HUES6 (cell line): Measurements from ENCODE around the gene VPS37C.
"Not testable (repeated sequence)": the region's sequence is repeated elsewhere in the genome, so short reads cannot be mapped to it uniquely, and the experiment has no call there.

ENCODE experiments used
- H3K27ac ChIP-seq: 2 replicates; pipeline ENCODE4 v1.7.0; 2013; ENCODE audit warnings: low read depth, mild to moderate bottlenecking, low read length, inconsistent platforms
- H3K27me3 ChIP-seq: 2 replicates; pipeline ENCODE4 v1.6.1; 2013; ENCODE audit warnings: low read length; ENCODE audit not compliant: control insufficient read depth, insufficient read depth
- H3K36me3 ChIP-seq: 2 replicates; pipeline ENCODE4 v1.6.1; 2013; ENCODE audit warnings: low read length; ENCODE audit not compliant: control insufficient read depth, insufficient read depth
- H3K4me1 ChIP-seq: 2 replicates; pipeline ENCODE4 v1.6.1; 2013; ENCODE audit warnings: low read length; ENCODE audit not compliant: control insufficient read depth, insufficient read depth
- H3K4me3 ChIP-seq: 2 replicates; pipeline ENCODE4 v1.5.1; 2013; ENCODE audit warnings: low read depth, low read length
- H3K9ac ChIP-seq: one replicate; pipeline ENCODE4 v1.6.1; 2013; ENCODE audit warnings: mild to moderate bottlenecking, low read length
- H3K9me3 ChIP-seq: 2 replicates; pipeline ENCODE4 v1.6.1; 2013; ENCODE audit warnings: low read depth, low read length; ENCODE audit not compliant: control insufficient read depth, insufficient read depth

The VPS37C gene

DNA sequence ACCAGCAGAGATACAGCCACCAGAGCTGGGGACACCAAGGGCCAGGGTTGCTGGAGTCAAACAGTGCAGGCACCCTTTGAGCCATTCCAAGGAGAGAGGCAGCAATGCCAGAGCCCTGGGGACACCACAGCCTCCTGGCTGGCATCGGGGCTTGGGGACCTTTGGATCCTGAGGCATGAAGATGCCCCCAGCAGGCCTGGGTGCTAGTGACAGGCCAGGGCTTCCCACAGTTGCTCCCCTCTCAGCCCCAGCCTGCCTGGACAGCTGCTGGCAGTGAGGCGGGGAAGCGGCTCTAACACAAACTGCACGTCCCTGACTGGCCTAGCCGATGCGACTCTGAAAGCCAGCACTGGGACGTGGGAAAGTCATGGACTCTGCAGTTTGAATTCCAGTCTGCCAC lies 56.3 kb downstream of the VPS37C start:
- H3K36me3 ChIP-seq, result no peaks in the 10 kb centered on the region
- no peak overlapping the region for H3K4me3 ChIP-seq
- H3K9ac ChIP-seq, result no peak overlapping the region
- H3K27me3 ChIP-seq, result no peaks in the 10 kb centered on the region
- no peak overlapping the region for H3K27ac ChIP-seq
- H3K4me1 ChIP-seq, result no peaks in the 10 kb centered on the region
- peaks cover 5% of the 10 kb centered on the region; the same call in 1 of the 2 replicates for H3K9me3 ChIP-seq

DNA sequence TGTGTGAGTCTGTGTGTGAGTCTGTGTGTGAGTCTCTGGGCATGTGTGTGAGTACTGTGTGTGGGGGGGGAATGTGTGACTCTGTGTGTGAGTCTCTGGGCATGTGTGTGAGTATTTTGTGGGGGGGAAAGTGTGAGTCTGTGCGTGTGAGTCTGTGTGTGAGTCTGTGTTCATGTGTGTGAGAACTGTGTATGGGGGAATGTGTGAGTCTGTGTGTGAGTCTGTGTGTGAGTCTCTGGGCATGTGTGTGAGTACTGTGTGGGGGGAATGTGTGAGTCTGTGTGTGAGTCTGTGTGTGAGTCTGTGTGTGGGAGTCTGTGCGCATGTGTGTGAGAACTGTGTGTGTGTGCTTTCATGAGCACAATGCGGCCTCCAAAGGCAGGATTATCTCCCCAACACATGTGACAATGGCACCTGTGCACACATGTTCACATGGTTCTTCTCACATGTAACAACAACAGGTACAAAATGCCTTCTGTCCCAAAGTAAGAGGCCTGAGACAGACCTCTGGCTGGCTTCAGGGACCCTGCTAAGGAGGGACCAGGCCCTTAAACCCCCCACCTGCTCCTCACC lies 57.3 kb downstream of the VPS37C start:
- Histone ChIP-seq H3K4me3 (no peak overlapping the region), H3K4me1 (no peaks in the 10 kb centered on the region), H3K9ac (no peak overlapping the region), H3K27me3 (no peaks in the 10 kb centered on the region), H3K27ac (no peak overlapping the region), H3K9me3 (peaks cover 15% of the 10 kb centered on the region; the same call in 1 of the 2 replicates), H3K36me3 (no peaks in the 10 kb centered on the region)

DNA sequence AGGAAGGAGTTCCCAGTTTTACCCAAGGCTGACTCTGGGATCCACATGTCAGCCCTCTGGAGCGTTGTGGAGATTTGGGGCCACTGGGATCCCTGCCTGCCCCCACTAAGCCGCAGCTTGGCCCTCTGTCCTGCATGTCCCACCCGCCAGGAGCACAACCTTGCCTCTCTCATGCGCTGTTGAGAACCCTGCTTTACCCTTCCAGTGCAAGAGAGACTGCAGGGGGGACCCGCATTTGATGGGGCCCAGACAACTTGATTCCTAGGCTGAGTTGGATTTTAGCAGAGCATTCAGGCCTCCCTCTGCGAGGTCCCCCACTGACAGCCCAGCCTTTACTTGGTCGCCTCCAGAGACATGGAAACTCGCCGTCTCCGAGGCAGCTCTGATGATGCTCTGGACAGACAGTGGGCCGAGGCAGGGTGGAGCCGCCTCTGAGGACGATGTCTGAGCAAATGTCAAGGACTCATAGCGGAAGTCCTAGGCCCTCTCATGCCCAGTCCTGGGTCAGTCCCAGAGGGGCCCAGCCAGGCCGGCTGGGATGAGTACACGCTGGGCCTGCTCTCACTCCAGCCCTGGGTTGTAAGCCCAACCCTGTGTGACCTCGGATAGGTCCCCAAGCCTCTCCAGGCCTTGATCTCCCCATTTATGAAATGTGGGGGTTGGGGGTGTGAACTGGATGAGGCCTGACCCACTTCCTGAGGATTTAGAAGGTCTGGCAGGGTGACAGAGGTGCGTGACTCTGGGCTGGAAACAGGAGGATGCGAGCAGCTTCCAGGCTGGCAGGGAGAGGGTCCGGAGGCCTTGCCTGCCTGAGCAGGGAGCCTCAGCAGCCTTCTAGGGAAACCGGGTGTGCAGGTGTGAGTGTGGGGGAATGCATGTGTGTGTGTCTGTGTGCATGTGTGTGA lies 58.3 kb downstream of the VPS37C start:
- H3K27ac ChIP-seq, result no peak overlapping the region
- H3K4me3 ChIP-seq, result no peak overlapping the region
- H3K9me3 ChIP-seq, result peaks cover 15% of the 10 kb centered on the region; the same call in 1 of the 2 replicates
- H3K27me3 ChIP-seq, result no peaks in the 10 kb centered on the region
- no peak overlapping the region for H3K9ac ChIP-seq
- no peaks in the 10 kb centered on the region for H3K36me3 ChIP-seq
- no peaks in the 10 kb centered on the region for H3K4me1 ChIP-seq

DNA sequence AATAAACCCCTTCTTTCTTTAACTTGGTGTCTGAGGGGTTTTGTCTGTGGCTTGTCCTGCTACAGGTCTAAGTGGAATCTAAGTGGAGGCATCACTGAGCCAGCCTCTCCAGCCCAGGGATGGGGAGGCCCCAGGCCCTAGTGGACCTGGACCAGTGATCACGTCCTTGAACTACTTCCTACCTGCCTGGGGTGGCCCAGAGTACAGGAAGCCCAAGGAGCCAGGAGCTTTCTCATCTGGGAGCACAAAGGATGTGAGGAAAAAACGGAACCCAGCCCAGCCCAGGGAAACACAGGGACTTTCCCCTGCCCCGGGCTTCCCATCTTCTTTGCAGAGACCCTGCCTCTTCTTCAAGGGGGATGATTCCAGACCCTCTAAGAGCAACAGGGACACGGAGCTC lies 62.4 kb downstream of the VPS37C start:
- Histone ChIP-seq H3K36me3 (no peaks in the 10 kb centered on the region), H3K27me3 (no peaks in the 10 kb centered on the region), H3K27ac (no peak overlapping the region), H3K9ac (no peak overlapping the region), H3K9me3 (peaks cover 24% of the 10 kb centered on the region), H3K4me1 (no peaks in the 10 kb centered on the region), H3K4me3 (no peak overlapping the region)

DNA sequence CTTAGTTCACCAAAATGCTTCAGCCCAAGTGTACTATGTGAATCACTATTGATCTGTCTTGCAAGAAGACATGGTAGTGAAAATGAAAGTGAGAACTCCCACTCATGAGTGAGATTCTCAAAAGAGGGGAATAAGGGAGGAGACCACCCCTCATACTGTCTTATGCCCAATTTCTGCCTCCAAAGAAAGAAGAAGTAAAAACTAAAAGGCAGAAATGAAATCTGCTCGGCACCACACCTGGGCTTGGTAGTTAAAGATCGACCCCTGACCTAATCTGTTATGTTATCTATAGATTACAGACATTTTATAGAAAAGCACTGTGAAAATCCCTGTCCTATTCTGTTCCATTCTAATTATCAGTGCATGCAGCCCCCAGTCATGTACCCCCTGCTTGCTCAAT lies 63.0 kb downstream of the VPS37C start:
- not testable (repeated sequence) for H3K27me3 ChIP-seq, H3K27ac ChIP-seq, H3K4me3 ChIP-seq, H3K36me3 ChIP-seq, H3K9ac ChIP-seq, H3K4me1 ChIP-seq
- peaks cover 27% of the 10 kb centered on the region for H3K9me3 ChIP-seq

DNA sequence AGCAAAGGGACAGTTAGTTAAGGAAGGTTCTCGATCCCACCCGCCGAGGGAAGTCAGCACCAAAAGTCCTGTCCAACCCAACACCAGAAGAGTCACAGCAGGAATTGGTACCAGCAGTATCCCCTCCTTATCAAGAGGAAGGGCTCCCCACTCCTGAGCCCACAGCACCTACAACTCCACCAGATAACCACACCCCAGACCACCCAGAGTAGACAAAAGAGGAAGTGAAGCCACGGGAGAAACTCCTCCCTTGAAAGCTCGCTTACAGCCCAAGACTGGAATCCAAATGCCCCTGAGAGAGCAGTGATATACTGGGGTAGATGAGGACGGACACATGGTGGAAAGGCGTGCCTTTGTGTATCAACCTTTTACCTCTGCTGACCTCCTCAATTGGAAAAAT lies 66.2 kb downstream of the VPS37C start:
- peaks cover 8% of the 10 kb centered on the region; the same call in 1 of the 2 replicates for H3K4me1 ChIP-seq
- H3K9ac ChIP-seq, result no peak overlapping the region
- peaks cover 30% of the 10 kb centered on the region for H3K9me3 ChIP-seq
- no peaks in the 10 kb centered on the region for H3K36me3 ChIP-seq
- no peaks in the 10 kb centered on the region for H3K27me3 ChIP-seq
- H3K4me3 ChIP-seq, result no peak overlapping the region
- no peak overlapping the region for H3K27ac ChIP-seq

DNA sequence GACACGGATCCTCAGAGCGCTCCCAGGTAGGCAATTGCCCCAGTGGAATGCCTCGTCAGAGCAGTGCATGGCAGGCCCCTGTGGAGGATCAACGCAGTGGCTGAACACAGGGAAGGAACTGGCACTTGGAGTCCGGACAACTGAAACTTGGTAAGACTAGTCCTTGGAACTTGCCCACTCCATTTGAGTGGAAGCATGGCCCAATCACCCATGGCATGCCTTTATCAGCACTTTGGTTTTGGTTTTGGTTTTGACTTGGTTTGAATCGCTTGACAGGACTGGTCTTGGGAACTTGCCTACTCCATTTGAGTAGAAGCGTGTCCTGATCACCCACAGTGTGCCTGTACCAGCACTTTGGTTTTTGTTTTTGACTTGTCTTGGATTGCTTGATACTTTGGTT lies 67.1 kb downstream of the VPS37C start:
- H3K9ac ChIP-seq, H3K36me3 ChIP-seq, H3K4me1 ChIP-seq, H3K27ac ChIP-seq, H3K27me3 ChIP-seq, H3K4me3 ChIP-seq: not testable (repeated sequence)
- peaks cover 21% of the 10 kb centered on the region for H3K9me3 ChIP-seq

DNA sequence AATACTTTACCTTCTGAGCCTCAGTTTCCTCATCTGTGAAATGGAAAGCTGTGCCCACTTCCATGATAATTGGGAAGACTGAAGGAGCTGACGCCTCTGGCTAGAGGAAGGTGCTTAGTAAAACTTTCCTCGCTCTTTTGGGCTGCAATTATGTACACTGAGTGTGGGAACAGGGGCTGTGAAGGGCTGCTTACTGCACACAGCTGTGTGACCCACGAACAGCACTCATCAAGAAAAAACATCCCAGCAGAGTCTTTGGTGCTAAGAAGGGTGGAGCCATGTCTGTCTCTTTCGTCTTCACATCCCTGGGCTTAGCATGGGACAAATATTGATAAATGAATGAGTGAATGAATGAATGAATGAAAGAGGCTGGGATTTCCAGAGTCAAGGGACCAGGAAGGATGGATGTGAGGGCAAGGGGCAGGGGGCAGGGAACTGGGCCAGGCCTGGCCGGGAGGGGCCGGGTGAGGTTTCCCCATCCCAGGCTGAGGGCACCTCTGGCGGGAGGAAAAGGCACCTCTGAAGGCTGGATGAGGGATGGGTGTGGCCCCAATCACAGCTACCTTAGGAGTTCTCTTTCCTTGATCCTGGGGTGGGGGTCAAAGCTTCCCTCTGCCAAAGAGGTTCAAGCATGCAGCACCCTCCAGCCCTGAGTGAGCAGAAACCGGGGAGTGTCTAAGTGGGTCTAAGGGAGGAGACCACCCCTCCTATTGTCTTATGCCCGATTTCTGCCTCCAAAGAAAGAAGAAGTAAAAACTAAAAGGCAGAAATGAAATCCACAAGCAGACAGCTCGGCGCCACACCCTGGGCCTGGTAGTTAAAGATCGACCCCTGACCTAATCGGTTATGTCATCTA lies 68.1 kb downstream of the VPS37C start:
- no peak overlapping the region for H3K27ac ChIP-seq
- peaks cover 8% of the 10 kb centered on the region; the same call in 1 of the 2 replicates for H3K4me1 ChIP-seq
- no peaks in the 10 kb centered on the region for H3K27me3 ChIP-seq
- H3K9ac ChIP-seq, result no peak overlapping the region
- H3K4me3 ChIP-seq, result no peak overlapping the region
- no peaks in the 10 kb centered on the region for H3K36me3 ChIP-seq
- H3K9me3 ChIP-seq, result peaks cover 19% of the 10 kb centered on the region

DNA sequence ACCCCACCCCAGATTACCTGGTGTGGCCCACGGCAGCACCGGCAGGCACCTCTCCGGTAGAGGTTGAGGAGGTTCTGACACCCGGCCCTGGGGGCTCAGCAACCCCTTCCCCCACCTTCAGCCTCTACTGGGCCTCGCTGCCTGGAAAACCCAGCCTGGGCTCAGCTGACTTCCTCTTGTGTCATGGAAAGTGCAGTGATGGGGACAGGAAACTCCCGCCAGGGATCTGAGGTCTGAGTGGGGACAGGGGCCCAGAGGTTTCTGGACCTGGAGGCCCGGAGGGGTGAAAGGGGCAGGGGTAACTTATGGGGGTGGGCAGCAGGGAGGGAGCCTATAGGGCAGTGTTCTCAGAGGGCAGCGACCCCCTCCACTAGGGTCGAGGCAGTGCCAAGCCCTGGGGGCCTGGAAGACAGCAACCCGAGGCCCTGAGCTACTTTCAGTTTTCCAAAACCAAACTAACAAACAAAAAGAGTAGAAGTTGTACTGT lies 68.9 kb downstream of the VPS37C start:
- no peak overlapping the region for H3K27ac ChIP-seq
- H3K36me3 ChIP-seq, result no peaks in the 10 kb centered on the region
- no peaks in the 10 kb centered on the region for H3K27me3 ChIP-seq
- H3K4me1 ChIP-seq, result peaks cover 8% of the 10 kb centered on the region; the same call in 1 of the 2 replicates
- H3K9ac ChIP-seq, result no peak overlapping the region
- peaks cover 19% of the 10 kb centered on the region for H3K9me3 ChIP-seq
- no peak overlapping the region for H3K4me3 ChIP-seq

DNA sequence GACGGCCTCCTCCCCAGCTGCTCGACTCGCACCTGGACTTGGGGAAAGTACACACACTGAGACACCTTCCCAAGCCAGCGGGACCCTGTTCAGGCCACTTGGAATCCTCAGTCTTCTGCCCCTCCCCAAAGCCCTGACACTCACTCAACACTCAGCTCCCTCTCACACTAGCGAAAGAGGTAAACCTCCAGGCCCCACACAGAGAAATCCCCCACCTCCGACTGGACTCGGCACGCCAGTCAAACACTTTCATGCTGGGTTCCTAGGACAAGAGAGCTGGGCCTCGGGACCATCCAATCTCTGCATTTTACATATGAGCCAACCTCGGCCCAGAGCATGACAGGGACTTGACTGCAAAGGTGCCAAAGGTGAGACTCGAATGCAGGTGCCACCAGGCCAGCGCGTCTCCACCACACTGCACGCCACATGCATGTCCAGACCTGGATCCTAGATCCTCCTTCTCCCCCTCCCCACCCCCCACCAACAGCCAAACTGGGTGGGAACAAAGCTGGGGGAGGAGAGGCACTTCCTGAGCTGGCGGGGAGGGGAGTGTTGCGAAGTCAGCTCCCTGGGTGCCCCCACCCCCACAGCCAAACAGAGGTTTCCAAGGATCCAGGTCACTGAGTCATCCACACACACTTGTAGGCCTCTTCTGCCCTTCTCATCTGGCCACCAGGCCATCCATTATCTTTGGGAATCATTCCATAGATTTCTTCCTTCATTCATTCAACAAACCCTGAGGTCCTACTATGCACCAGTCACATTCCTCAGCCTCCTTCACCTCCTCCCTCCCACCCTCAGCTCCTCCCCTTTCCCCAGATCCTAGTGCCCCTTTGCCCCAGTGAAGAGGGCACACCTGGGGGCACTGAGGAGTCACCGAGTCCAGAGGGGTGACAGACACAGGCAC lies 69.6 kb downstream of the VPS37C start:
- H3K9ac ChIP-seq, result no peak overlapping the region
- H3K4me1 ChIP-seq, result peaks cover 8% of the 10 kb centered on the region; the same call in 1 of the 2 replicates
- no peaks in the 10 kb centered on the region for H3K36me3 ChIP-seq
- H3K27ac ChIP-seq, result no peak overlapping the region
- H3K27me3 ChIP-seq, result no peaks in the 10 kb centered on the region
- H3K9me3 ChIP-seq, result peaks cover 19% of the 10 kb centered on the region
- H3K4me3 ChIP-seq, result no peak overlapping the region
